Measurements from ENCODE around the gene PALD1.

PALD1 gene

DNA sequence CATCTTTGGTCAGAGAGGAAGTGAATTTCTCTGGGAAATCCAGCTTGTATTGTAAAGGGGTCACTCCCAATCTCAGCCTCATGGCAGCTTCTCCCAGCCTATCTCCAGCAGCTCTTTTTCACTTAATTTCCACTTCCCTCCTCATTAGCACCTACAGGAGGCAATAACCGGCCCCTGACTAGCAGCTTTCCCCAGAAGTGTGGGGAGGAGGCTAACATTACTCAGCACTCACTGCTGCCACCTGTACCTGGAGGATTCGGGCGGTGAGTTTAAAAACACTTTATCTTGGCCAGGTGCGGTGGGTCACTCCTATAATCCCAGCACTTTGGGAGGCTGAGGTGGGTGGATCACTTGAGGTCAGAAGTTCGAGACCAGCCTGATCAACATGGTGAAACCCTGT is 40.8 kb upstream of the PALD1 start:
- Histone ChIP-seq H3K36me3 (ENCODE audit: control insufficient read depth, low read length) (no peaks in the 10 kb centered on the region), H3F3A (ENCODE audit: control insufficient read depth, insufficient read depth) (no peaks in the 10 kb centered on the region), H3K79me2 (ENCODE audit: control insufficient read depth, low read length) (no peaks in the 10 kb centered on the region), H3K27me3 (ENCODE audit: control insufficient read depth, low read length) (0 out of 2 replicates have a peak, but pooled peaks cover 9% of the 10 kb centered on the region), H3K4me3 (ENCODE audit: low read length) (no peak overlapping the region), H4K20me1 (ENCODE audit: control insufficient read depth, insufficient read depth, low read depth, low read length) (no peaks in the 10 kb centered on the region), H3K27ac (ENCODE audit: low read depth, low read length) (no peak overlapping the region), H3K4me2 (ENCODE audit: low read length) (no peak overlapping the region), H3K9me2 (replicated peaks; ENCODE audit: control insufficient read depth, low read length) (no peaks in the 10 kb centered on the region), H3K9me3 (ENCODE audit: control insufficient read depth, insufficient read depth, low read length) (no peaks in the 10 kb centered on the region), H3K4me1 (ENCODE audit: control insufficient read depth, low read length) (no peaks in the 10 kb centered on the region)
- TF ChIP-seq, protein P1, sequence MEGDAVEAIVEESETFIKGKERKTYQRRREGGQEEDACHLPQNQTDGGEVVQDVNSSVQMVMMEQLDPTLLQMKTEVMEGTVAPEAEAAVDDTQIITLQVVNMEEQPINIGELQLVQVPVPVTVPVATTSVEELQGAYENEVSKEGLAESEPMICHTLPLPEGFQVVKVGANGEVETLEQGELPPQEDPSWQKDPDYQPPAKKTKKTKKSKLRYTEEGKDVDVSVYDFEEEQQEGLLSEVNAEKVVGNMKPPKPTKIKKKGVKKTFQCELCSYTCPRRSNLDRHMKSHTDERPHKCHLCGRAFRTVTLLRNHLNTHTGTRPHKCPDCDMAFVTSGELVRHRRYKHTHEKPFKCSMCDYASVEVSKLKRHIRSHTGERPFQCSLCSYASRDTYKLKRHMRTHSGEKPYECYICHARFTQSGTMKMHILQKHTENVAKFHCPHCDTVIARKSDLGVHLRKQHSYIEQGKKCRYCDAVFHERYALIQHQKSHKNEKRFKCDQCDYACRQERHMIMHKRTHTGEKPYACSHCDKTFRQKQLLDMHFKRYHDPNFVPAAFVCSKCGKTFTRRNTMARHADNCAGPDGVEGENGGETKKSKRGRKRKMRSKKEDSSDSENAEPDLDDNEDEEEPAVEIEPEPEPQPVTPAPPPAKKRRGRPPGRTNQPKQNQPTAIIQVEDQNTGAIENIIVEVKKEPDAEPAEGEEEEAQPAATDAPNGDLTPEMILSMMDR (IDR thresholded peaks at IDR 0.05; ENCODE audit: low read depth, low read length, poor library complexity, severe bottlenecking), result no peak
- no peak for TF ChIP-seq EZH2phosphoT487 (IDR thresholded peaks at IDR 0.05; ENCODE audit: borderline replicate concordance, low read length)

DNA sequence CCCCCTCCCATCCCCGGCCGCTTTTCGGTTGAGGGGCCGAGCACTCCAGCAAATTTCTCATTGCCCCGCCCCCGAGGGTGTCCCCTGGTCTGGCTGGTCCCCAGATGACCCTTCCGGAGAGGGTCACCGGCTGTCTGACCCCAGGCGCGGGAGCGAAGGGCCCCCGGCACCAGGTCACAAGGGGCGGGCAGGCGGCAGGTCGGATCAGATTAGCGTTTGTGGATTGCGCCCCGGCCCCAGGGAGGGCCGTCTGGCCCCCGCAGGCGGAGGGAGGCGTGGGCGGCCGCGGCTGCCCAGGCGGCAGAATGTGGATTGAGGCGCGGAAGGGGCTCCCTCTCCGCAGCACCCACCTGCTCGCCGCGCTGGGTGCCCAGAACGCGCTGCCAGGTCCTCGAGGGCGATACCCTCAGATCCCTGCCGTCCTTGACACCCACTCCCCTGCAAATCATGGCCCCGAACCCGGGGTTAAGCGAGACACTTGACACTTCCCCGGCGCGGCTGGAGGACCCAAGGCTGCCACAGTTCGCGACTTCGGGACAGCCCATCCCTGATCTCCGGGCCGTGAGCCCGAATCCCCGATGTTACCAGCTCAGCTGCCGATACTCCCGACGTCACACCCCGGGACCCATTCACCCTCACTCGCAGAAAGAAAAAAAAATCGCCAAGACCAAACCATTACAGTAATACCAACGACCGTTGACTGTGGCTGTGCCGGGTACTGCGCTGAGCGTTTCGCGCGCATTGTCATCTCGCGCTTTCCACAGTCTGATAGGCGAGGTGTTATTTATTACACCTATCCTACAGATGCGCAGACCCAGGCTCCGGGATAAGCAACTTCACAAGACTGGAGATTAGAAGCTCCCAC is 38.0 kb upstream of the PALD1 start:
- H3K27me3 ChIP-seq (ENCODE audit: control insufficient read depth, low read length), result peaks cover 16% of the 10 kb centered on the region; the same call in 1 of the 2 replicates
- H3K4me2 ChIP-seq (ENCODE audit: low read length), result no peak overlapping the region
- TF ChIP-seq, protein P1 (IDR thresholded peaks at IDR 0.05; ENCODE audit: low read depth, low read length, poor library complexity, severe bottlenecking), result no peak
- TF ChIP-seq EZH2phosphoT487 (IDR thresholded peaks at IDR 0.05; ENCODE audit: borderline replicate concordance, low read length), result no peak
- H4K20me1 ChIP-seq (ENCODE audit: control insufficient read depth, insufficient read depth, low read depth, low read length), result no peaks in the 10 kb centered on the region
- H3F3A ChIP-seq (ENCODE audit: control insufficient read depth, insufficient read depth), result no peaks in the 10 kb centered on the region
- no peaks in the 10 kb centered on the region for H3K9me2 ChIP-seq (replicated peaks; ENCODE audit: control insufficient read depth, low read length)
- H3K27ac ChIP-seq (ENCODE audit: low read depth, low read length), result no peak overlapping the region
- no peaks in the 10 kb centered on the region for H3K9me3 ChIP-seq (ENCODE audit: control insufficient read depth, insufficient read depth, low read length)
- H3K4me1 ChIP-seq (ENCODE audit: control insufficient read depth, low read length), result no peaks in the 10 kb centered on the region
- H3K4me3 ChIP-seq (ENCODE audit: low read length), result no peak overlapping the region
- H3K79me2 ChIP-seq (ENCODE audit: control insufficient read depth, low read length), result no peaks in the 10 kb centered on the region
- H3K36me3 ChIP-seq (ENCODE audit: control insufficient read depth, low read length), result no peaks in the 10 kb centered on the region

DNA sequence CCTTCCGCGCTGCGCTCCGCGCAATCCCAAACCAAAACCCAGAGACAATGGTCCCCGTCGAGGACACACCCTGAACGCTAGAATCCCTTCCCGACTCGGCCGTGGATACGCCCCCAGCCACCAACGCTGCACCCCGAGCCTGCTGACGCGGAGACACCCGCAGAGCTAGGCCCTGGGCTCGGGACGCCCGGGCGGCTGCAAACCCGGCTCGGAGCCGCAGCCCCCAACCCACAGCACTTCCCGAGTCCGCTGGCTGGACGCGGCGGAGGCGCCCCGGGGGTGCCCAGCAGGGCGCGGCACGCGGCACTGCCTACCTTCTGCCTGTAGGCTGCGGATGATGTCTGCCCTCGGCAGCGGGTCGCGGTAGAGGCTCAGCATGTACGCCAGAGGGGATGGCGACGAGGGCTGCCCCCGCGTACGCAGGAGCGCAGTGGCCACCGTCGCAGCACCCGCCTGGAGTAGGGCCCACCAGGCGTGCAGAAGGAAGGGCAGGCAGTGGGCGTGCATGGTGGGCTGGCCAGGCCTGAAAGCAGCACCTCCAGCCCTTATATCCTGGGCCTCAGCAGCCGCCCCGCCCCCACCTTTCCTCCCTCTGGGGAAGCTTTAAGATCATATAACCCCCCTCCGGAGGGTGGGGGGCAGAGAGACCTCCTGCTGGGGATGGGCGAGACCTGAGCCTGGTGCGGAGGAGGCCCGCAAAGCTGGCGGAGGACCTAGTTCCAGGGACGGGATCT is 37.2 kb upstream of the PALD1 start, which contains the start of gene NODAL:
NODAL (minus strand) TSS at position 521 of the 734 bp plus-strand sequence; CDS start at position 507, 14 bp downstream.
- Histone ChIP-seq H3F3A (ENCODE audit: control insufficient read depth, insufficient read depth) (no peaks in the 10 kb centered on the region), H3K4me3 (ENCODE audit: low read length) (no peak within 1 kb of the TSS)

More for the DNA sequence above, 37.2 kb upstream of the PALD1 start, which contains the start of gene NODAL:
- Histone ChIP-seq H3K79me2 (ENCODE audit: control insufficient read depth, low read length) (no peaks in the 10 kb centered on the region), H3K27ac (ENCODE audit: low read depth, low read length) (no peak within 1 kb of the TSS), H3K9me2 (replicated peaks; ENCODE audit: control insufficient read depth, low read length) (no peaks in the 10 kb centered on the region), H3K4me1 (ENCODE audit: control insufficient read depth, low read length) (no peaks in the 10 kb centered on the region), H3K4me2 (ENCODE audit: low read length) (no peak within 1 kb of the TSS), H3K36me3 (ENCODE audit: control insufficient read depth, low read length) (no peaks in the 10 kb centered on the region), H4K20me1 (ENCODE audit: control insufficient read depth, insufficient read depth, low read depth, low read length) (no peaks in the 10 kb centered on the region), H3K27me3 (ENCODE audit: control insufficient read depth, low read length) (peaks cover 16% of the 10 kb centered on the region; the same call in 1 of the 2 replicates), H3K9me3 (ENCODE audit: control insufficient read depth, insufficient read depth, low read length) (no peaks in the 10 kb centered on the region)
- TF ChIP-seq EZH2phosphoT487 (IDR thresholded peaks at IDR 0.05; ENCODE audit: borderline replicate concordance, low read length), result no peak
- TF ChIP-seq, protein P1 (IDR thresholded peaks at IDR 0.05; ENCODE audit: low read depth, low read length, poor library complexity, severe bottlenecking), result no peak

Data from DOHH2 (cell line).